Cerebellar cortex (tissue), 1 donor: ENCODE data around the gene AFG1L.
"Not testable (repeated sequence)": the region's sequence is repeated elsewhere in the genome, so short reads cannot be mapped to it uniquely, and the experiment has no call there.

Experiments
- DNase-seq: peaks from one replicate; pipeline ENCODE4 v3.0.0-alpha.2; 2015; ENCODE audit warnings: low spot score

AFG1L gene

DNA sequence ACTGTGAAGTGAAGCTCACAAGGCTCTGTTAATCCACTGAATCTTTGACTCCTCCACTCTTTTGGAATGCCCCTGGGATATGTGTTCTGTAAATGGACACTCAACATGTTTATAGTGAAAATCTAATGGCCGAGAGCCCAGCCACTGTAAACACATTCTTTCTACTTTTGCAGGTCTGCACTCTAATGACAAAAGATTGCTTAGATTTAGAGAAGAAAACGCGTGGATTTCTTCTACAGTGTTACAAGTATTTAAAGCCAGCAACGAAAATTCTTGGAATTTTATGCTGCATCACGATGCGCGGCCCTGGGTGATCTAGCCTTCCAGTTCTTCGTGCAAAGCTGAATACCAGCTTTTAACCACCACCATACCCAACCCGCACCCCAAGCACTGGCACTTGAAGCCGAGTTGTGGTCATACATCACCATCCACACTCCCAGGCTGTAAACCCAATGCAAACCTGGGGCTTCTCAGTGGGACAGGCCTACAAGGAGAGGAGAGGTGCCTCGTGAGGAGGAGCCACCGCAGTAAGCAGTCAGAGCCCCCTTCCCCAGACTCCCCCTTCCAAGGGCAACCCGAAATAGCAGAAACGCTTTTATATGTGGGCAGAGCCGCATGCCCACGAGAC lies 262.1 kb downstream of the AFG1L start:
- peak; percentile 36 for DNase-seq

- peak; percentile 44 for DNase-seq
These were observed 262.9 kb downstream of the AFG1L start for GRCh38 chr6:108557494-108558371.

DNA sequence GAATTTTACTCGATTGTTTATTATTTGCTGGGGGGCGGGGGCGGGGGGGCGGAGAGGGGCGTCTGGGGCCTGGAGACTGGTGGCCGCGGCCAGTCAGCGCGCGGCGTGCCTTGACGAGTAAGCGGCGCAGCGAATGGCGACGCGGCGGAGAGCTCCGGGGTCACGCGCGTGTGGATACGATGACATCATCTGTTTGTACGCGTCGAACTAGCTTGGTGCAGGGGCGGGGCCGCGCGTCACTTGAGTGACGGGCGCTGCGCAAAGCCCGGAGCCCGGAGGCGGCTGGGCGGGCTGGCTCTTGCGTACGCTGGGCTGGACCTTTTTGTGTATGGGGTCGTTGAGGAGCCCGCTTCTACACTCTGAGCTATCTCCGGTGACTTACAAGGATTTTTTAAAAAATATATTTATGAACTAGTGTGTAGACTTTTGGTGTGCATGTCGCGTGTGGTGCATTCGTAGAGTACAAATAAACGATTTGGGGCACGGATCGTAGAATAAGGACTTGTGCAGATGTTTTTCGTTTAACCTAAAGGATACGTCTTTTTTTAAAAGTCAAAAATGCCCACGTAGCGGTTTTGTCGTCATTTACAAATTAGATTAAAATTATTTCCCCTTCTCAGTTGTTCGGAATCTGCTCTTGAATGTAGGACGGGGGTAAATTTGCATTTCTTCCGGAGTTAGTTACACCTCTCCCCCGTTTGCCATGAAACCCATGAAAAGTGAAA lies 263.7 kb downstream of the AFG1L start:
- peak; percentile 99 for DNase-seq

- DNase-seq, result peak; percentile 88
These were observed 264.4 kb downstream of the AFG1L start for GRCh38 chr6:108559097-108559883.

DNA sequence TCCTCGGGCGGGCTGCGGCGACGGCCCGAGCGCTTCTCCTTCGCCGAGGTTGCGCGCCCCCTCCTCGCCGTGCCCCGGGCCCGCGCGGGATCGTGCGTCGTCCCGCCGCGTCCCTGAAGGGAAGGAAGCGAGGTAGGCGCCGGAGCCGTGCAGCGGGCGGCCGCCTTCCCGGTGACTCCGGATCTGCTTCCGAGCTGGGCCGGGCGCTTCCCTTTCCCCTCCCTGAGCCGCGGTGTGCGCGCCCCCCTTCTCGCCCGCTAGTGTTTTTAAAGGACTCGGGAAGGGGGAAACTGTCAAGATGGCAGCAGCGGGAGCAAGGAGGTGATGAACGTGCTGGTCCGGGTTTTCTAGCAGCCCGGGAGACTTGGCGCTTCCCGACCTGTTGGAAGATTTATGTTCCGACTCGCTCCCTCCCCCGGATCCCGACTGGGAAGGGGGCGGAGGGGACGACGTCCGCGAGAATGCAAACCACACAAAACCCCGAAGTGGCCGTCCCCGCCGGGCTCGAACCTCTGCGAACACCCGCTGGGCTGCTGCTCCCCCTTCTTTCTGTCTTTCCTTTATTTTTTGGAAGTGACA lies 265.1 kb downstream of the AFG1L start:
- DNase-seq, result peak; percentile 78

GRCh38 chr6:108560463-108561308 lies 265.8 kb downstream of the AFG1L start, which contains the start of gene FOXO3:
FOXO3 (plus strand) TSS chr6:108560917; CDS start chr6:108561209, 292 bp downstream.
- DNase-seq, result peak; percentile 73

DNA sequence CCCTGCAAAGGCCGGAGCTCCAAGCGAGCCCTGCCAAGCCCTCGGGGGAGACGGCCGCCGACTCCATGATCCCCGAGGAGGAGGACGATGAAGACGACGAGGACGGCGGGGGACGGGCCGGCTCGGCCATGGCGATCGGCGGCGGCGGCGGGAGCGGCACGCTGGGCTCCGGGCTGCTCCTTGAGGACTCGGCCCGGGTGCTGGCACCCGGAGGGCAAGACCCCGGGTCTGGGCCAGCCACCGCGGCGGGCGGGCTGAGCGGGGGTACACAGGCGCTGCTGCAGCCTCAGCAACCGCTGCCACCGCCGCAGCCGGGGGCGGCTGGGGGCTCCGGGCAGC lies 266.4 kb downstream of the AFG1L start:
- not testable (repeated sequence) for DNase-seq

DNA sequence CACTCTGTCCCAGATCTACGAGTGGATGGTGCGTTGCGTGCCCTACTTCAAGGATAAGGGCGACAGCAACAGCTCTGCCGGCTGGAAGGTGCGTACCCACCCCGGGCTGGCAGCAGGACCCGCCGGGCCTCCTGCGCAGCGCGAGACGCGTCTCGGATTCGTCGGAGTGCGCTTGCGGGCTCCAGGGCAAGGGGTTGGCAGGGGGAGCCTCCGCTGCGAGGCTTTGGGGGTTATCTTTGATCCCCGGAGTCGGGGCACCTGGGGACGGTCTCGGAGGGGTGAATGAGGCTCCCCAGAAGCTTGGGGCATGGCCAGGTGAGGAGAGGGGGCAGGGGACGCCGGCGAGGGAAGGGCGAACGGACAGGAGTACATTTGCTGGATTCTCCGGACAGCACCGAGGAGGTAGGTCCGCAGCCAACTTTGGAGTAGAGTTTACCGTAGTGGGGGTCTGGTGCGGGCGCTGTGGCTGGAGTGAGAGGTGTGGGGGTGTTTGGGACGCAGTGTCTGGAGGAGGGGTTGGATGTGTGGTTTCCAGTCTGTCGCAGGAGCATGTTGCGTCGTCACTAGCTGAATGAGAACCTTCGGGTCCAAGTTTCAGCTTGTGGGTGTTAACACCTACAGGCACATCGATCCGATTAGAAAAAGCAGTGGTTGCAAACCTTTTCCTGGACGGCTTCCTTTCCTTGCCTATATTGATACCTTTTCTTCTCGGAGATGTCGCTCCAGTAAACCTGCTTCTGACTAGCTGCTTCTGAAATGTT lies 267.1 kb downstream of the AFG1L start:
- peak; percentile 34 for DNase-seq

- DNase-seq, result peak; percentile 75
These were observed 267.7 kb downstream of the AFG1L start for GRCh38 chr6:108562503-108562993.

DNA sequence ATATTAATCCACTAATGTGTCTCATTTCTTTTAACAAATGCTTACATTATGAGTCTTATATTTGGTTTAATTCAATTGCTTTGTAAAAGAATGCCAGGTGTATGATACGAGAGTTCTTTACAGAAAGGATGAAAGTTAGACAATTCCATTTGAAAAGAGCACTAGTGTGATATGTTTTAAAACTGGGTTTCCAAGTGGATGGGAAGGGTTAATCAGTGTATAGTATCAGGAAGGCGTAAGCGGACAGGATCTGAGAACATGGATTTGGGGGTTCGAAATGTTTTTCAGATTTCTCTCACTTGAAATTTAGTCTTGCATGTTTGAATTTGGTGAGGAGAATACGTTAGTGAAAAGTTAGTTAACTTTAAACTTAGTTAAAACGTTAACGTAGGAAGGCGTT lies 268.4 kb downstream of the AFG1L start:
- no peak for DNase-seq

GRCh38 chr6:108564178-108564577 lies 269.3 kb downstream of the AFG1L start:
- DNase-seq, result no peak

- DNase-seq, result no peak
These were observed 270.4 kb downstream of the AFG1L start for GRCh38 chr6:108565091-108565766.

- no peak for DNase-seq
These were observed 271.0 kb downstream of the AFG1L start for GRCh38 chr6:108565893-108566292.

DNA sequence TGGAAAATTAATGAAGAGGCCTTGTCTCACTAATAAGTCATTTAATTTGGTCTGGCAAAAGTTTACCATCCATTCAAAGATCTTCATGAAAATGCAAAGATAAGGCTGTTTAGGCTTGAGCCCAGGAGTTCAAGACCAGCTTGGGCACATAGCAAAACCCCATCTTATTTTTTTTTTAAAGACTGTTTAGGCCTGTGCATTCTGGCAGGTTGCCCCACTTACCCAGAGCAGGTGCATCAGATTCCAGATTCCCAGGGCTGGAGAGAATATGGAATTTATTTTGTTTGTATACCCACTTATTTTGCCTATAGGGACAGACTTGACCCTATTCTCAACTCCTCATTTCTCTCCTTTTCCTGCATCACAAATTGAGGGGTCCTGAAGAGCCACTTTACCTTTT lies 271.6 kb downstream of the AFG1L start:
- no peak for DNase-seq

DNA sequence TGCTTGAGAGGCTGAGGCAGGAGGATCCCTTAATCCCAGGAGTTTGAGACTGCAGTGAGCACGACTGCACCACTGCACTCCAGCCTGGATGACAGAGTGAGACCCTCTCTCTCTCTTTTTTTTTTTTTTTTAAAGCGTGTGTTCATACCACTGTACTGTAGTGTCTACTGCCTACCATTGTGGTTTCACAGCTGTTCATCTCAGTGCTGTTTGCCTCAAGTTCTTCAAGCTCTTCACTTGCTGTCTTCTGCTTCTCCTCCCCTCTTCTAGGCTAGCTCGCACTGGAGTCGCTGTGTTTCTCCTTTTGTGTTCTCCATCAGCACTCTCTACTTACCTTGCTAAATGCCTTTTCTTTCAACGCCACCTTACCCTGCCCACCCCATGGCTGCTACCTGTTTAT lies 273.2 kb downstream of the AFG1L start:
- no peak for DNase-seq

GRCh38 chr6:108568551-108569305 lies 273.9 kb downstream of the AFG1L start:
- DNase-seq, result no peak

DNA sequence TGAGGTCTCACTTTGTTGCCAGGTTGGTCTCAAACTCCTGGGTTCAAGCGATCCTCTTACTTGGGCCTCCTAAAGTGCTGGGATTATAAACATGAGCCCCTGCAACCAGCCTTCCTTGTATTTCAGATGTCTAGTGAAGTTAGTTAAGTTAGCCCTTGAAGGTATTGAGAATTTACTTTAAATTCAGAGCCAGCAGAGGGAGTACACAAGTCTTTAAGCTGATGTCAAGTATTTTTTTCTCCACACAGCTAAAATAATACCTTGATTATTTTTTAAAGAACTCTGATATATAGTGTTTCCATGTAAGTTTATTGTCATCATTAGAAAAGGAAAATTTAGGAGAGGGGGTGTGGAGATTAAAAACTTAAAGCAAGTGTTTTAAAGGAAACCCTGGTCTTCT lies 275.7 kb downstream of the AFG1L start:
- DNase-seq, result no peak

- DNase-seq, result peak; percentile 49
These were observed 279.7 kb downstream of the AFG1L start for GRCh38 chr6:108574457-108575141.
